ENCODE measurements around the gene NAPB.
"Not testable (repeated sequence)": the region's sequence is repeated elsewhere in the genome, so short reads cannot be mapped to it uniquely, and the experiment has no call there.

The NAPB gene

DNA sequence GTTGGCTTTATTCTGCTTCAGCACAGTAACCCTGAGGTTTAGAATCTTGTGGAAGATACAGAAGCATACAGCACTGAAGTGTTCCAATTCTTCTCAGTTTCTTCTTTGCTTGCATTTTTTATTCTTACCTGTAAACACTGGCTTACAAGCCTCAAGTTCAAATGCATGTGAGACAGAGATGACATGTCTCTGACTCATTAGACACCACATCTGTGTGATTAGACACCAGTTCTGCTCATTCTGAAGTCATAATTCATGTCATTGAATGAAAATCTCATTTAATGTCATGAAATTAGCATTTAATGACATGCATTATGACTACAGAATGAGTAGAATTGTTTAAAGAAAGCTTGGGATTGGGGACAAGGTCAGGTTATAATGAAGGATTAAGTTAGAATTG lies 53.5 kb downstream of the NAPB start:
- DNase-seq (ENCODE audit: low read depth), result no peak

DNA sequence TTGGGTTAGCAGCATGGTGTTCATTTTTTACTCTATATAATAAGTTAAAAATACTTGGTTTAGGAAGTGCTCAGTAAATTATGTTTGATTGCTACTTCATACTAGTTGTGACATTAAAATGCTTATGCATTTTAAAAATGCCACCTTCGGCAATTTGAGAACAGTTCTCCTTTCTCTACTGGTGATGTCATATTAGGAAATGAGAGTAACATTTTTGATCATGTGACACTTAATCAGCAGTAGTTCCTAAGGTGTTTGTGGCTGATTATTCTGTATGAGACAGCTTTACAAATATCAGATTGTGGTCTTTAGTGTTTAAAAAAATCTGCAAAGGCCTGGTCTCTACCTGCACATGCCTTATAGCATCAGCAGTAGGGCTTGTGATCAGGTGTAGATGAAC lies 54.9 kb downstream of the NAPB start:
- DNase-seq (ENCODE audit: low read depth), result no peak

GRCh38 chr20:23365390-23366165 lies 55.7 kb downstream of the NAPB start:
- no peak for DNase-seq (ENCODE audit: low read depth)

DNA sequence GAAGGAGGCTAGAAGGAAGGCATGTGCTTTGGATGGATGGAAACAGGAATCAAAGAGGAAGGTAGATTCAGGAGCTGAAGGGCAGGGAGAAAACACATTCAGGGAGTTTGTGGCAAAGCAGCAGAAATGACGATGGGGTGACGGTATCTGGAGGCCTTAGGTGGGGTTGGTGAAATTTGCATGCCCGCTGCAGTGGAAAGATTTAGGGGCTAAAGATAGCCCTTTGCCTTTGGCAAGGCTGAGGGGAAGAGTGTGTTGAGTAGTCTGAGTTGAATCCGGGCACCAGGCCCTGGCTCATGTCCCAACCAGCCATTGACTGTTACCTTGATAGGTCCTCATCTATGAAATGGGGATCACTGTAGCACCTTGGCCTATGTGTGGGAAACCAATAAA lies 58.0 kb downstream of the NAPB start:
- DNase-seq (ENCODE audit: low read depth), result no peak

DNA sequence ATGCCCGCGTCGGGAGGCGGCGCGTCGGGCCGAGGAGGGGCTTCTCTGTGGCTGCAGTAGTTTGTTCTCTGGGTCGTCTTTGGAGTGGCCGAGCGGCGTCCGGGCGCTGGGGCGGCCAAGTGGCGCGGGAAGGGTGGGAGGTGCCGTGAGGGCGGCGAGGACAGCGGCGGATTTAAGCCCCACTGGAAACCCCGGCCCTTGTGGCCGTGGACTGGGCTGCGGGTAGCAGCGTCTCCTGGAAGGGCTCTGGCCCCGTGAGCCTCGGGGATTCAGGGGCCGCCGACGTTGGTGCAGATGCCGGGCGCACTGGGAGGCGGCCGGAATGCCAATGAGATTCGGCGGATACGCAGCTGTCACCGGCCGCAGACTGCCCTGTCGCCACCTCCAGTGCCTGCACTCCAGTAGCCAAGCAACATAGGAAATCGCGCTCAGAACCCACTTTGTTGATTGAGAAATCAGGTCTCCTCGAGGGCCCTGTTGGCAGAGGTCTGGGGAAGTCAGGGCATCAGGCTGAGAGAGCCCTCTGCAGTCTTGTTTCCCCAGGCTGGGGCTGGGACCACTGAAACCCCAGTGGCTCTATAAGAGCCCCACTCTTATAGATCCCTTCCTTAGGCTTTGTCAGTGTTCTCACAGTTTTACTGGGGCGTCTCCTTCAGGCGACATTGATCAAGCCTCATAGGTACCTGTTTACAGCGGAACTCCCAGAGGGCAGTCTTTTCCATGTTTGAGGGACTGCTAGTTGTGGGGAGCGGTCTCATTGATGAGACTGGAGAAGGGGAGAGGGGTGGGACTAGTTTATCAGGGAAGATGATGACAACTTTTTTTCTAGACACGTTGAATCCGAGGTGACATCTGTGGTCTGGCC lies 58.7 kb downstream of the NAPB start:
- DNase-seq (ENCODE audit: low read depth), result no peak

DNA sequence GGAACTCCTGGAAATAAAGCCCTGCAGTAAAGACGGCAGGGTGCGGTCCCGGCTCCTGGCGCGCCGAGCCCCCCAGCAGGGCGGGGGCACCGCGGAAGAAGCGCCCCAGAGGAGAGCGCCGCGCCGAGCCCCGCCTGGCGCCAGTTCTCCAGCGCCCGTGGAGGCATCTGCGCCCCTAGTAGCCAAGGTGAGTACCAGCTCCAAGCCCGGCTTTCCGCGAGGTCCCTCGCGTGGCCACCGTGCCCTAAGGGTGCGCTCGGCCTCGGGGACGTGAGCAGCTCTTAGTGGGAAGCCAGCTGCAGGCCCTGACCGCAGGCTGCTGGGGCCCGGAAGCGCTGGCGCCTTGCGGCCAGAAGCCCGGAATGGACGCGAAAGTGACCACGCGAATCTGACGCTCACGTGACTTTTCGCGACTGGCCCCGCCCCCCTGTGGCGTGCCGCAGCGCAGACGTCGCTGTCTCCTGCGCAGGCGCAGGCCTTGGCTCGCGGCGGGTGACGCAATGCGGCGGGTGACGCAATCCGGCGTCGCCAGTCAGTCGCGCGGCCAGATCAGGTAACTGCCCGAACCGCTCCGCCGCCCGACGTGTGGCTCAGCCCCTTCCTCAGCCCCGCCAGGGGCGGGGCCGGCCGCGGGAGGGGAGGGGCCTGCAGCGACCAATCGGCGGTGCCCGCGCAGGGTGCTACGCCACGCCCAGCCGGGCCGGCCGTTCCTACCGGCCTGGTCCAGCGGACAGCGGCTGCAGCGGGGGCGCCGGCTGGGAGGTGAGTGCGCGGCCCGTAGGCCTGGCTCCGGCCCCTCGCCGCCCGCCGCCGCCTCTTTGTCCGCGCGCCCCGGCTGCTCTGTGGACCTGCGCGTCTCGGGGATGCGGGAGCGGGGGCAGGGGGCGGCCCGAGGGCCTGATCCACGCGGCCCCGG lies 59.6 kb downstream of the NAPB start, which contains the start of gene GZF1:
Gene GZF1 (plus strand): TSS at position 707 of the 916 bp plus-strand sequence. CDS start 2,202 bp downstream, outside the sequence.
- peak; percentile 88 for DNase-seq (ENCODE audit: low read depth)

- no peak for DNase-seq (ENCODE audit: low read depth)
Measured at GRCh38 chr20:23361119-23361475, 60.2 kb downstream of the NAPB start.

GRCh38 chr20:23360531-23360930 lies 60.8 kb downstream of the NAPB start:
- DNase-seq (ENCODE audit: low read depth), result no peak

DNA sequence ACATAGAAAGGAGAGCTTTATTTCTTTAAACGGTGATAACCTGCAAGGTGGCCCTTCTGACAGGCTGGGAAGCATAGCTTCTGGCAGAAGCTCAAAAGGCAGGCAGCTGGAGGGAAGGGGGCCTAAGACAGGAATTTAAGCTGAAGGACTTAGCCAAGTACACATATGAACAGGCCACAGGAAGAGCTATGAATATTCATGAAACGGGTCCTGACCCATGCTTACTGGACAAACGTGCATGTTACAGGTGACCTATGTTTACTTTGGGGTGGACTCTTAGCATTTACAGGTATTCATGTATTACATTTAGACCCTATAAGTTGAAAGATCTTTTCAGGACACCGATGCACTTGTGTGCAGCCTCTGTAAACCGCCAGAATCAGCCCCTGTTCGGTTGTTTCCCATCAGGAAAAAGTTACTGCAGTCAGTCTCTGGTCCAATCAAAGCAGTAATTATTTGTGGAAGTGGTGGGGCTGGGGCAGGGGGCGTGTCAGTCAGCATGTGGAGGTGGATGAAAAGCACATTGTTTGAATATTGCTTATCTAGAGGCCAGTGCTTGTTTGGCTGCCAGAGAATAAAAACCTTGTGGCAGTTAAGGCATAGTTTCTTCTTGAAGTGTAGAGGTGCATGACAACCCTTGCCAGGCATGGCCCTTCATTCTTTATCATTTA lies 62.2 kb downstream of the NAPB start:
- DNase-seq (ENCODE audit: low read depth), result no peak

DNA sequence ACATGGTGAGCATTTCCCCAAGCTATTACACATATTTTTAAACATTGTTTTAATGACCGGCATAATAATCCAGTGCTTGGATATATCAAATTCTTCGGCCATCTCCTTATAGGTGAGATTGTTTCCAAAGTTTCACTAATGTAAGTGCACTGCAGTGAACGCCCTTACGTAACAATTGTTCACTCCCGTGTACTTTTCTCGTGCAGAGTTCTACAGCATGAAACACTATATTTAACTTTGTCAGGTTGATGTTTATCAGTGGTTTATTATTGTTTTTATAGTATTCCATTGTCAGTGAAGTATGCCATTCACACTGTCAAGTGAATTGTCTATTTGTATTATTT lies 62.8 kb downstream of the NAPB start:
- no peak for DNase-seq (ENCODE audit: low read depth)

- peak; percentile 99 for DNase-seq (ENCODE audit: low read depth)
Measured at GRCh38 chr20:23357767-23358562, 63.3 kb downstream of the NAPB start.

DNA sequence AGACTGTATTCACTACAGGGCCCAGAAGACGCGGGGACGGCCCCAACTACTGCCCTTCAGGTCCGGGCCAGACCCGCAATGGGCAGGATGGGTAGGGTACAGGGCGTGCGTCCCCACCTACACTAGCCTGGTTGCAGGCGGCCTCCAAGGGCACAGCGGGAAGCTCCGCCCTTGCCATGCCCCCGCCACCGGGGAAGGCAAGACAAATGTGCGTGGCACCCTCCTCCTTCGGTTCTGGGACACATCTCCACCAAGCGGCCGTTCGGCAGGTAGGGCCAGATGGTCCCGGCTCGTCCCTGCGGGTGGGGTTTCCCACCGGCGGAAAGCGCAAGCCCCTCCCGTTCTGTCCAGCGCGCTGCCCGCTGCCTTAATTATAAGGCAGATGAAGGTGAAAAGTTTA lies 65.1 kb downstream of the NAPB start:
- DNase-seq (ENCODE audit: low read depth), result no peak

DNA sequence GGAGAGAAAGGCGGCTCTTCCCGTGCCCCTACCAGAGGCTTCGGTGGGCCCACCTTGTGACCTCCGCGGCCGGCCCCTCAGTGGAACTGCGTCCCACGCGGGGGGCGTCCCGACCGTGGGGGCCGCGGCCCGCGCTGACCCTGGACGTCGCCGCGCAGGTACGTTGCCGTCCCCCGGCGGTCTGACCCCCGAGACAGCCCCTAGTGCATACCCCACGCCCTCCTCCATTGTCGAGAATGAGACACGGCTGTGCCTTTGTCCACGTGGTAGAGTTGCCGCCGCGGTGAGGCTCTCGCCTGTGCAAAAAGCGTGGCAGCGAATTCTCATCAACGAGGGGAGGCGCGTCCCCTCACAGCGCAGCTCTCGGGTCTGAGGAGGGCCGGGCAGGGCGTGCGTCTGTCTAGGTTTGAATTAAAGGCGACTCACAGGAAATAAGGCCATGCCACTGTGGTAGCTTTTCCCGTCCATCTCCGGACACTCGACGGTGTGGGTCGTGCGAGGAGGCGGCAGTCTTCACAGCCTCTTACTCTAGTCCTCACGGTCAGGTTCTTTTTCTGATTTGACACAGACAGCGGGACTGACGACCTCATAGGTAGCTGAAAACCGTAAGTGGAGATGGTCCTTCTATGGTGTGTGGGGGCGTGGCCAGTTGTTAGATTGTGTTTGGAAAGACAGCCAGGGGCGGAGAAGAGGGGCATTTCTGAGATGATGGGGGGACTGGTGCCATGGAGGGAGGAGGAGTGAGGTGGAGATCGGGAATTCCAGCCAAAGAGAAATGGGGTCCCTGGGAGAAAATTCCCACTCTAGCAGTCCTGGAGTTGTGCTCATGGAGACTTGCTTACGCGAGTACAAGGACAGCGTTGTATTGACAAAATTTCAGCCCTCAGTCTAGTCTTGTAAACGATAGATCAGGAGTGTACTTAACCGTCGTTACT lies 70.1 kb downstream of the NAPB start:
- DNase-seq (ENCODE audit: low read depth), result no peak

- DNase-seq (ENCODE audit: low read depth), result peak; percentile 97
Measured at GRCh38 chr20:23350196-23350903, 70.9 kb downstream of the NAPB start, which contains the start of gene NXT1. Gene NXT1 (plus strand): TSS chr20:23350791. CDS start chr20:23354042, 3,251 bp downstream.

DNA sequence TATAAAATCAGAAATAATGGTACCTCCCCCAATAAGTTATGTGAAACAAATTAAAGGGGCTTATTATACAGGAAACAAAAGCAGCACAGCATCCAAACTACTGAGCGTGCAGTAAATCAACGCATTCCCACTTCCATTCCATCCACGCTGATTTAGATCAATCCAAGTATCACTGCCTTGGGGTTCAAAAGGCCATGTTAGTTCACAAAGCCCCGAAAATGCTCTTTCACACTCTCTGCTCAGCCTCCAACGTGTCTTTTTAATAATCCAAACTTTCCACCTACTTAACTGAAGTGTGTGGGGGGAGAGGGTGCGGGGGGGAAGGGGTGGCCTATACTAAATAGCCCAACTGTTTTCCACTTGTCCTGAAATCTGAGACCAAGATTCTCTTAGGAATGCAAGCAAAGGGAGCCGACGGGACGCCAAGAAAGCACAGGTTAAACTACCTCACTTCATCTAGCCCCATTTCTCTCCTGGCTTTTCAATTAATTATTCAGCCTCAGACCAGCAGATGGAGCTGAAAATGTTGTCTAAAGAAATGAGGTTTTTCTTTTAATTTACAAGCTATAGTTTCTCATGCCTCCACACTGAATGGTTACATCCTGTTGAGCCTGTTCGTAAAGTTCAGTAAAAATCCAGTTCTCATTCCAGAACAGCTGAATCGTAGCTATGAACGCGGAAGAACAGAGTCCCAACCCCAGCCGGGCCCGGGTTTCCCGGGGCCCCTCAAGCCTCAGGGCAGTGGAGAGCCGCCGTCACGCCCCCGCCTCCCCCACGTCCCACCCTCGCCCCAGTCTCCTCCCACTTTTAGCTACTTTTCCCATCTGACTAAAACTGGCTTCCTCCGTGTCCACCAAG lies 71.7 kb downstream of the NAPB start:
- no peak for DNase-seq (ENCODE audit: low read depth)

- not testable (repeated sequence) for DNase-seq (ENCODE audit: low read depth)
Measured at GRCh38 chr20:23348510-23348909, 72.8 kb downstream of the NAPB start.

DNA sequence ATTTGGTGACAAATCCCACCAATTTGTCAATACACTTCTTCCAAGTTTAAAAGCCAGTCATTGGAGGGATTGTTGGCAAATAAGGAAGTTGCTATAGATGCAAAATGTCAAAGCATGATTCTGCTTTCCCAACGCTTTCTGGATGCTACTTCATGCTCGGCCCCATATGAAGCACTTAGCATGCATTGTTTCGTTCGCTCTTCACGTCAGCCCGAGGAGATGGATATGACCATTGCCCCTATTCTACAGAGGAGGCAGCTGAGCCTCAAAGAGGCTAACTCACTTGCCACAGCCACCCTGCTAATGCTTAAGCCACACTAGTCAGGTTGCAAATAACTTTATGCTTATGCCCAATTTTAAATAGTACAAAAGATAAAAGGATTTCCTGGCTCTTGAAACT lies 73.5 kb downstream of the NAPB start:
- DNase-seq (ENCODE audit: low read depth), result no peak

- no peak for DNase-seq (ENCODE audit: low read depth)
Measured at GRCh38 chr20:23346002-23346401, 75.3 kb downstream of the NAPB start.
